T-cell (primary cell): ENCODE results near the gene SPATA22. TPM values are rescaled to one million over a fixed set of nuclear protein-coding genes. Genes with fewer than 3 reads are reported as not detected.
"Not testable (repeated sequence)": the region's sequence is repeated elsewhere in the genome, so short reads cannot be mapped to it uniquely, and the experiment has no call there.

ENCODE experiments used
- ATAC-seq, 4 experiments: fragments of 200-7000 bp in 3 of 4; fragments of 150-1000 bp in 1 of 4; cut with Tn5 transposase; replicated peaks in 1 of 4; 1 replicate in 3 of 4; 2 replicates in 1 of 4; pipeline ENCODE4 v1.10.0; 2021; ENCODE audit warnings: moderate library complexity in 3 of 4, mild to moderate bottlenecking in 2 of 4, moderate number of reproducible peaks in 1 of 4
- CTCF ChIA-PET, 2 donors: fragments of 300-600 bp; sonication (Branson Sonifier 250); formaldehyde crosslinking; loops; one replicate each; lab custom pipeline; 2022; ENCODE audit warnings: antibody characterized with exemption in 2 of 2; lab: Charles Lee
- POLR2A ChIA-PET, 2 donors: fragments of 300-600 bp; sonication (Branson Sonifier 250); formaldehyde crosslinking; loops; one replicate each; lab custom pipeline; 2022; ENCODE audit warnings: antibody characterized with exemption in 2 of 2; lab: Charles Lee
- DNase-seq, 35 experiments: peaks; one replicate each; pipeline versions ENCODE4 v3.0.0 to v3.0.0-alpha.2; 2013 to 2023
- H3K27ac ChIP-seq: one replicate; pipeline ENCODE4 v1.5.1; 2013; ENCODE audit warnings: low read length
- H3K27me3 ChIP-seq, 2 experiments: replicated peaks in 1 of 2; 1 replicate in 1 of 2; 2 replicates in 1 of 2; pipeline versions ENCODE4 v1.6.1 to v1.7.0; 2013; ENCODE audit warnings: low read length in 1 of 2, mixed read lengths in 1 of 2; ENCODE audit not compliant: control insufficient read depth in 2 of 2, insufficient read depth in 2 of 2; ENCODE audit errors: extremely low read depth in 1 of 2
- H3K36me3 ChIP-seq, 2 donors: 1 replicate in 1 of 2; 2 replicates in 1 of 2; pipeline versions ENCODE4 v1.6.1 to v1.7.0; 2013; ENCODE audit warnings: low read length in 1 of 2; ENCODE audit not compliant: control insufficient read depth in 2 of 2, insufficient read depth in 1 of 2; ENCODE audit errors: extremely low read depth in 1 of 2
- H3K4me1 ChIP-seq, 2 experiments: 1 replicate in 1 of 2; 2 replicates in 1 of 2; pipeline versions ENCODE4 v1.6.1 to v1.7.0; 2013; ENCODE audit warnings: low read length in 2 of 2, mixed read lengths in 1 of 2; ENCODE audit not compliant: insufficient read depth in 2 of 2, control insufficient read depth in 1 of 2; ENCODE audit errors: extremely low read depth in 1 of 2
- H3K4me3 ChIP-seq, 2 donors: 1 replicate in 1 of 2; 2 replicates in 1 of 2; pipeline versions ENCODE4 v1.5.1 to v1.7.0; 2013; ENCODE audit warnings: mild to moderate bottlenecking in 2 of 2, low read length in 1 of 2, moderate library complexity in 1 of 2; ENCODE audit not compliant: control insufficient read depth in 1 of 2; ENCODE audit errors: extremely low read depth in 1 of 2
- H3K9me3 ChIP-seq: 2 replicates; pipeline ENCODE4 v1.7.0; 2013
- H3K27ac Mint-ChIP-seq, 2 donors: one replicate each; pipeline ENCODE4 v1.8.0; 2020 to 2021; ENCODE audit warnings: mild to moderate bottlenecking in 2 of 2, mixed read lengths in 2 of 2
- H3K27me3 Mint-ChIP-seq, 2 donors: one replicate each; pipeline ENCODE4 v1.8.0; 2021 to 2022; ENCODE audit warnings: mixed read lengths in 2 of 2
- H3K36me3 Mint-ChIP-seq: one replicate; pipeline ENCODE4 v1.8.0; 2021; ENCODE audit warnings: mixed read lengths
- H3K4me1 Mint-ChIP-seq, 3 donors: one replicate each; pipeline ENCODE4 v1.8.0; 2020 to 2022; ENCODE audit warnings: mixed read lengths in 3 of 3, mild to moderate bottlenecking in 1 of 3
- H3K4me3 Mint-ChIP-seq, 3 donors: one replicate each; pipeline ENCODE4 v1.8.0; 2020 to 2022; ENCODE audit warnings: mild to moderate bottlenecking in 3 of 3, mixed read lengths in 3 of 3, moderate library complexity in 3 of 3
- H3K9me3 Mint-ChIP-seq, 3 donors: one replicate each; pipeline ENCODE4 v1.8.0; 2020 to 2022; ENCODE audit warnings: mixed read lengths in 3 of 3
- WGBS: methylation state at CpG from one replicate; pipeline ENCODE4 v1.1.5; 2013; ENCODE audit warnings: missing lambda C conversion rate; ENCODE audit not compliant: insufficient coverage; 5-methylcytosine and 5-hydroxymethylcytosine counted together
- total RNA-seq, 35 experiments: library from RNA in 6 of 35; stranded (reverse) in 6 of 35; fragments of 120-200 nt in 1 of 35; gene quantifications; one replicate each; pipeline versions ENCODE4 v1.2.1 to v1.2.4 and lab custom pipeline; 2013 to 2026

The SPATA22 gene, protein sequence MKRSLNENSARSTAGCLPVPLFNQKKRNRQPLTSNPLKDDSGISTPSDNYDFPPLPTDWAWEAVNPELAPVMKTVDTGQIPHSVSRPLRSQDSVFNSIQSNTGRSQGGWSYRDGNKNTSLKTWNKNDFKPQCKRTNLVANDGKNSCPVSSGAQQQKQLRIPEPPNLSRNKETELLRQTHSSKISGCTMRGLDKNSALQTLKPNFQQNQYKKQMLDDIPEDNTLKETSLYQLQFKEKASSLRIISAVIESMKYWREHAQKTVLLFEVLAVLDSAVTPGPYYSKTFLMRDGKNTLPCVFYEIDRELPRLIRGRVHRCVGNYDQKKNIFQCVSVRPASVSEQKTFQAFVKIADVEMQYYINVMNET
- total RNA-seq = 1 to 10 TPM in 2 of 5 donors, not detected in 3; 1.3 to 1.5 TPM
- total RNA-seq (2013) = 0.24 TPM
- total RNA-seq (lab: John Stamatoyannopoulos, UW) = 0 to 0.15 (median 0) reads per million in 29 experiments

DNA sequence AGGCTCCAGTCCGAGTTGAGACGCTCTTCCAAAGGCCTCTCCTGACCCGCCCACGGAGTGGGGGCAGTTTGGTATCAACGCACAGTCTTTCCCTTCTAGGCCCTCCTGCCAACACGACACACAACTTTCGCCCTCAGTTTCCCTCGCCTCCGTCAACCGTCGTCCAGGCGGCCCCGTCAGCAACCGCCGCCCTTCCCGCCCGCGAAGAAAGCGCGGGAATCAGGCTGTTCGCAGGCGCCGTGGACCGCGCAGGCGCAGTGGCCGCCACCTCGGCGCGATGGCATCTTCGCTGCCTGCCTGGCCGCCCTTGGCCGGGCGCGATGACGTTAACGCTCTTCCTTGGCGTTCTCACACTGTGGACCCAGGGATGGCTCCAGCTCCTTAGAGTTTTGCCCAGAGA lies at the start of gene SPATA22:
SPATA22 (minus strand) TSS at position 221 of the 400 bp plus-strand sequence. CDS start 2,494 bp downstream, outside the sequence.
- 98% methylated on average over 28 of the region's 38 CpGs for WGBS
- Histone ChIP-seq H3K9me3 (no peaks in the 10 kb centered on the region), H3K27me3 (no peaks in the 10 kb centered on the region), H3K4me1 (no peaks in the 10 kb centered on the region), H3K36me3 (no peaks in the 10 kb centered on the region), H3K27ac (no peak within 1 kb of the TSS), H3K4me3 (no peak within 1 kb of the TSS)
- ChIA-PET POLR2A (no interaction called here), CTCF (no interaction called here)
- DNase-seq (no peak), ATAC-seq (no peak)
- peaks cover 3 to 4% of the 10 kb centered on the region in 2 donors for H3K27me3 Mint-ChIP-seq
- no peak within 1 kb of the TSS for H3K4me3 Mint-ChIP-seq
- peaks cover 0 to 2% (median 2%) of the 10 kb centered on the region in 3 donors for H3K4me1 Mint-ChIP-seq
- no peak within 1 kb of the TSS for H3K27ac Mint-ChIP-seq
- no peaks in the 10 kb centered on the region for H3K9me3 Mint-ChIP-seq
- no peaks in the 10 kb centered on the region for H3K36me3 Mint-ChIP-seq

DNA sequence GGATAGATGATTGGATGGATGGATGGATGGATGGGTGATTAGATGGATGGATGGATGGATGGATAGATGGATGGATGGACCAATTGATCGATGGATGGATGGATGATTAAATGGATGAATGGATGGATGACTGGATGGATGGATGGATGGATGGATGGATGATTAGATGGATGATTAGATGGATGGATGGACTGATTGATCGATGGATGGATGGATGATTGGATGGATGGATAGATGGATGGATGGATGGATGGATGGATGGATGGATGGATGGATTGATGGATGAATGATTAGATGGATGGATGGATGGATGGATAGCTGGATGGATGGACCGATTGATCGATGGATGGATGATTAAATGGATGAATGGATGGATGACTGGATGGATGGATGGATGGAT lies 47.9 kb upstream of the SPATA22 start:
- H3K9me3 Mint-ChIP-seq, H3K27me3 Mint-ChIP-seq, H3K27ac ChIP-seq, ATAC-seq, DNase-seq, H3K27ac Mint-ChIP-seq, H3K36me3 Mint-ChIP-seq, H3K9me3 ChIP-seq, H3K27me3 ChIP-seq, H3K4me1 Mint-ChIP-seq, H3K36me3 ChIP-seq, H3K4me3 ChIP-seq, POLR2A ChIA-PET, H3K4me1 ChIP-seq, H3K4me3 Mint-ChIP-seq: not testable (repeated sequence)
- CTCF ChIA-PET = interaction anchor here in 1 of 2 donors (0.6 kb wide), 1 partner anchor 9 kb away, joined by 4 read pairs; no protein-coding TSS in a partner anchor
- WGBS = 90% methylated on average over 4 of the region's 4 CpGs

DNA sequence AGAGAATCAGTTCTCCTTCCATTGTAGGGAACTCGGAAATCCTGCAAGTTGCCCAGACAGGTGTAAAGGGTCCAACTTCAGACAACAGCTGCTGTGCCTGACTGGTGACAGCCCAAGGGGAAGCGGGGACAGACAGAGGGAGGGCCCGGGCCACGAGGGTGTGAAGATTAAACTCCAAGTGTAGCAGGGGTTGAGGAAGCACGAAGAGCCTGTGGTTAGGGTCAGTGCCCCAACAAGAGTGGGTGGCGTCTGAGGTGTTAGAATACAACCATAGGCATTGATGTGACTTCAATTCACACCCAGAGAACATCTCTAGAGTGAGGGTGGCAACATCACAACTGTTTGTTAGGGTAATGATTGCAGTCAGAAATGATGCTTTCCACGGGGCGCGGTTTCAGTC lies 43.3 kb upstream of the SPATA22 start:
- H3K4me3 Mint-ChIP-seq = no peak overlapping the region
- POLR2A ChIA-PET = no interaction called here
- H3K27me3 ChIP-seq = peaks cover 0 to 5% of the 10 kb centered on the region in 2 experiments

DNA sequence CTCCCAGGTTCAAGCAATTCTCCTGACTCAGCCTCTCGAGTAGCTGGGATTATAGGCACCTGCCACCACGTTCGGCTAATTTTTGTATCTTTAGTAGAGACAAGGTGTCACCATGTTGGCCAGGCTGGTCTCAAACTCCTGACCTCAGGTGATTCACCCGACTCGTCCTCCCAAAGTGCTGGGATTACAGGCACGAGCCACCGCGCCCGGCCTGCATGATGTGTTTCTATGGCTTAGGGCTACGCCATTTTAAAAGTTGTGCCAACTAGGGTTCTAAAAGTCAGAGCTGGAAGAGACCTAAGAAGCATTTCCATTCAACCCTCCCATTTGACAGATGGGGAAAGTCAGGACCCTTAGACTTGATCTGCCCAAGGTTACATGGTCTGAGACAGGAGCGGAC lies 42.5 kb upstream of the SPATA22 start:
- POLR2A ChIA-PET, DNase-seq, H3K27me3 ChIP-seq, H3K27ac ChIP-seq, H3K36me3 ChIP-seq, H3K27ac Mint-ChIP-seq, H3K36me3 Mint-ChIP-seq, H3K4me1 Mint-ChIP-seq, H3K4me1 ChIP-seq, ATAC-seq, H3K4me3 Mint-ChIP-seq, H3K9me3 Mint-ChIP-seq, H3K9me3 ChIP-seq, H3K4me3 ChIP-seq, CTCF ChIA-PET: not testable (repeated sequence)
- peaks cover 1 to 14% of the 10 kb centered on the region in 2 donors for H3K27me3 Mint-ChIP-seq
- 85% methylated on average over 10 of the region's 11 CpGs for WGBS

More for the DNA sequence above, 43.3 kb upstream of the SPATA22 start:
- CTCF ChIA-PET = no interaction called here
- Mint-ChIP-seq H3K27me3 (peaks cover 1 to 9% of the 10 kb centered on the region in 2 donors), H3K9me3 (no peaks in the 10 kb centered on the region), H3K4me1 (peaks cover 0 to 5% (median 0%) of the 10 kb centered on the region in 3 donors), H3K27ac (no peak overlapping the region), H3K36me3 (no peaks in the 10 kb centered on the region)
- no peaks in the 10 kb centered on the region for H3K4me1 ChIP-seq
- H3K36me3 ChIP-seq = no peaks in the 10 kb centered on the region
- peak in 1 of 4 experiments; percentile 18 for ATAC-seq
- H3K4me3 ChIP-seq = no peak overlapping the region
- H3K9me3 ChIP-seq = no peaks in the 10 kb centered on the region
- DNase-seq = peak in 13 of 35 experiments; percentile 7 to 35 (median 18)
- no peak overlapping the region for H3K27ac ChIP-seq
- 55% methylated on average over 9 of the region's 9 CpGs for WGBS

GRCh38 chr17:3513305-3514035 lies 41.9 kb upstream of the SPATA22 start:
- Mint-ChIP-seq H3K36me3 (no peaks in the 10 kb centered on the region), H3K27me3 (peaks cover 1 to 15% of the 10 kb centered on the region in 2 donors), H3K4me3 (no peak overlapping the region), H3K9me3 (no peaks in the 10 kb centered on the region), H3K4me1 (peaks cover 0 to 5% (median 0%) of the 10 kb centered on the region in 3 donors), H3K27ac (no peak overlapping the region)
- Histone ChIP-seq H3K4me1 (no peaks in the 10 kb centered on the region), H3K9me3 (no peaks in the 10 kb centered on the region), H3K36me3 (no peaks in the 10 kb centered on the region), H3K27me3 (peaks cover 0 to 2% of the 10 kb centered on the region in 2 experiments), H3K4me3 (no peak overlapping the region), H3K27ac (no peak overlapping the region)
- DNase-seq = no peak
- ChIA-PET POLR2A (no interaction called here), CTCF (no interaction called here)
- 64% methylated on average over 6 of the region's 23 CpGs for WGBS
- ATAC-seq = no peak

DNA sequence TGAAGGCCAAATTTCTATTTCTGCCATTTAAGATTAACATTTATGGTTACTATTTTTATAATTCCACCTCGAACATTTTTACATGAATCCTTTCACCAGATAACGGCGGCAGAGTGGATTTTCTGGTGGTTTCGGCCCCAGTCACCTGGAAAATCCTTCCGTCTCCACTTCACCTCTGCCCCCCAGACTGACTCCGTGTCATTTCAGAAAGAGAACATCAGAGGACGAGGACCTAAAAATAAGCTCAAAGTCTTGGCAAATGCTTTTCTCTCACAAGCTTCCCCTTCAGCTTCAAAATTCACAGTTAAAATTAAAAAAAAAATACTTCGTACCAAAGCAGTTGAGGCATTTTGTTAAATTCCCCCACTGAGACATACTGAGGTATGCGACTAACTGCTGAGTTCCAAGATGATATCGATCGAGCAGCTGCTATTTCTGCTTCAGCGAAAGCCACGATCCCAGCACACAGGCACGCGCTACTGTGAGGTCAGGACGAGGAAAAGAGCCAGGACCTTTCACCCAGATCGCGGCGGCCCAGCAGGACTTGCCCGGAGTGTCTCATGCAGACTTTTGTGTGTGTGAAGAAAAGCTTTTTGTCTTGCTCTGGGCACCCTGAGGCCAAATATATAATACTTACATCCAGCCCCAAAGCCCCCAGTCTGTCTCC lies 41.0 kb upstream of the SPATA22 start:
- POLR2A ChIA-PET = no interaction called here
- Histone ChIP-seq H3K27ac (no peak overlapping the region), H3K27me3 (no peaks in the 10 kb centered on the region), H3K36me3 (no peaks in the 10 kb centered on the region), H3K9me3 (no peaks in the 10 kb centered on the region), H3K4me3 (no peak overlapping the region), H3K4me1 (no peaks in the 10 kb centered on the region)
- no peak for DNase-seq
- H3K36me3 Mint-ChIP-seq = no peaks in the 10 kb centered on the region
- CTCF ChIA-PET = no interaction called here
- 88% methylated on average over 11 of the region's 20 CpGs for WGBS
- no peak overlapping the region for H3K4me3 Mint-ChIP-seq
- H3K4me1 Mint-ChIP-seq = peaks cover 0 to 5% (median 0%) of the 10 kb centered on the region in 3 donors
- H3K9me3 Mint-ChIP-seq = no peaks in the 10 kb centered on the region
- ATAC-seq = no peak
- no peak overlapping the region for H3K27ac Mint-ChIP-seq
- H3K27me3 Mint-ChIP-seq = peaks cover 1 to 15% of the 10 kb centered on the region in 2 donors
